ENCODE results near the gene COP1. TPM values are rescaled to one million over a fixed set of nuclear protein-coding genes. Genes with fewer than 3 reads are reported as not detected.

COP1 gene
- total RNA-seq, 6 donors from 2014 or later = 40.4 to 113 (median 68.3) TPM

DNA sequence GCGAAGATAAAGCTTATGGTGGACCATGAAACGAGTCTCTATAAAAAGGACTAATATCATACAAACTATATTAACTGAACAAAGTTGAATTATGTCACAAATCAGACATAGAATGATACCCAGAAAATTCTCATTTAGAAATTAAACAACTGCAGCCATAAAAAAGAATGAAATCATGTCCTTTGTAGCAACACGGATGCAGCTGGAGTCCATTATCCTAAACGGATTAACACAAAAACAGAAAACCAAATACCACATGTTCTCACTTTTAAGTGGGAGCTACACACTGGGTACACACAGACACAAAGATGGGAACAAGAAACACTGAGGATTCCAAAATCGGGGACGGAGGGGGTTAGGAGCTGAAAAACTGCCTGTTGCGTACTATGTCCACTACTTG lies 11.5 kb downstream of the COP1 start:
- Histone ChIP-seq H3K4me1 (peaks cover 0 to 21% (median 9%) of the 10 kb centered on the region in 4 donors), H3K9me3 (no peaks in the 10 kb centered on the region), H3K36me3 (no peaks in the 10 kb centered on the region), H3K27me3 (no peaks in the 10 kb centered on the region), H3K4me3 (no peak overlapping the region), H3K27ac (no peak overlapping the region)
- TF ChIP-seq CTCF (IDR thresholded peaks at IDR 0.05) (no peak), EP300 (IDR thresholded peaks at IDR 0.05) (no peak), POLR2A (IDR thresholded peaks at IDR 0.05) (no peak), POLR2AphosphoS5 (IDR thresholded peaks at IDR 0.05) (no peak)
- no peak for ATAC-seq (ENCODE audit: low FRiP score in 2 of 2)
- 85 to 90% methylated on average over 7 of the region's 7 CpGs for WGBS, 2 donors
- DNase-seq = no peak

DNA sequence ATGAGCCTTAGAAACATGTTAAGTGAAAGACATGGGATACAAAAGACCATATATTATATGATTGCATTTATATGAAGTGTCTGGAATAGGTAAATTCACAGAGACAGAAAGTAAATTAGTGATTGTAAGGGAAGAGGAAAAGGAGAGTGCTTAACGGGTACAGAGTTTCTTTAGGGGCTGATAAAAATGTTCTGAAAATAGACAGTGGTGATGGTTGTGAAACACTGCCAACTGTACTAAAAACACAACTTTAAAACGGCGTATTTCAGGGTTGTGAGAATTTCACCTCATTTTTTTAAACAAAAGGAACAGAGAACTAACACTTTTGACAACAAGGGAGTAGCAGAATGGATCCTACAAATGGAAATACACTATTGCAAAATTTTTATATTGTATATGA lies 13.4 kb downstream of the COP1 start:
- Histone ChIP-seq H3K27ac (no peak overlapping the region), H3K4me3 (no peak overlapping the region), H3K9me3 (no peaks in the 10 kb centered on the region), H3K27me3 (no peaks in the 10 kb centered on the region), H3K4me1 (peaks cover 0 to 12% (median 9%) of the 10 kb centered on the region in 4 donors), H3K36me3 (no peaks in the 10 kb centered on the region)
- ATAC-seq (ENCODE audit: low FRiP score in 2 of 2) (no peak), DNase-seq (no peak)
- 49 to 77% methylated on average over 3 of the region's 3 CpGs for WGBS, 2 donors
- TF ChIP-seq POLR2A (IDR thresholded peaks at IDR 0.05) = no peak
- TF ChIP-seq EP300 (IDR thresholded peaks at IDR 0.05) = no peak
- TF ChIP-seq POLR2AphosphoS5 (IDR thresholded peaks at IDR 0.05) = no peak
- no peak for TF ChIP-seq CTCF (IDR thresholded peaks at IDR 0.05)

DNA sequence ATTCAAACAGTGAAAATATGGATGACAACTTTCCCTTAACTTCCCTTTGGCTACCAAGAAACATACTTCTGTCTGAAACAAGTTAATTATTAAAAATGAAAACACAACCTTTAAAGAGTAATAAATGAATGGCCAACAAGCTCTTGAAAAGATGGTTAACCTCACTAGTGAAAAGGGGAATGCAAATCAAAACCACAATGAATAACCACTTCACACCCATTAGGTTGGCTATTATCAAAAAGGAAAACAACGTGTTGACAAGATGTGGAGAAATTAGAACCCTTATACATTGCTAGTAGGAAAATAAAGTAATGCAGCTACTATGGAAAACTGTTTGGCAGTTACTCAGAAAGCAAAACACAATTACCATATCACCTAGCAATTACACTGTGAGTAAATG lies 14.1 kb downstream of the COP1 start:
- ATAC-seq (ENCODE audit: low FRiP score in 2 of 2) (no peak), DNase-seq (no peak)
- H3K4me3 ChIP-seq = no peak overlapping the region
- WGBS, 2 donors = 46 to 51% methylated on average over 1 of the region's 1 CpG
- H3K27ac ChIP-seq = no peak overlapping the region
- H3K27me3 ChIP-seq = no peaks in the 10 kb centered on the region
- no peaks in the 10 kb centered on the region for H3K9me3 ChIP-seq
- no peaks in the 10 kb centered on the region for H3K36me3 ChIP-seq
- H3K4me1 ChIP-seq = peaks cover 0 to 12% (median 8%) of the 10 kb centered on the region in 4 donors
- TF ChIP-seq CTCF (IDR thresholded peaks at IDR 0.05) (no peak), EP300 (IDR thresholded peaks at IDR 0.05) (no peak), POLR2A (IDR thresholded peaks at IDR 0.05) (no peak), POLR2AphosphoS5 (IDR thresholded peaks at IDR 0.05) (no peak)

DNA sequence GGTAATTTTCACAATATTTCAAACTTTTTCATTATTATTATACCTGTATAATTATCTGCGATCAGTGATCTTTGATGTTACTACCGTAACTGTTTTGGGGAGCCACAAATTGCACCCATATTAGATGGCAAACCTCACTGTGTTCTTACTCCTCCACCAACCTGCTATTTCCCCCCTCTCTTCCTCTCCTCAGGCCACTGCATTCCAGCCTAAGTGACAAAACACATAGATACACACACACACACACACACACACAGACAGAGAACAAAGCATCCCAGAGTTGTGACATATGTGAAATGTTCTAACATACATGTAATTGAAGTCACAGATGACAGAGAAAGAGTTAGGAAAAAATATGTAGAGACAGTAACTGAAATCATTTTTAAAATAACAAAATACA lies 18.5 kb downstream of the COP1 start:
- 98 to 100% methylated on average over 2 of the region's 2 CpGs for WGBS, 2 donors
- no peaks in the 10 kb centered on the region for H3K9me3 ChIP-seq
- no peak overlapping the region for H3K4me3 ChIP-seq
- no peak for DNase-seq
- H3K36me3 ChIP-seq = no peaks in the 10 kb centered on the region
- no peaks in the 10 kb centered on the region for H3K27me3 ChIP-seq
- no peak overlapping the region for H3K27ac ChIP-seq
- TF ChIP-seq POLR2A (IDR thresholded peaks at IDR 0.05) = no peak
- peaks cover 0 to 15% (median 9%) of the 10 kb centered on the region in 4 donors for H3K4me1 ChIP-seq
- no peak for ATAC-seq (ENCODE audit: low FRiP score in 2 of 2)

DNA sequence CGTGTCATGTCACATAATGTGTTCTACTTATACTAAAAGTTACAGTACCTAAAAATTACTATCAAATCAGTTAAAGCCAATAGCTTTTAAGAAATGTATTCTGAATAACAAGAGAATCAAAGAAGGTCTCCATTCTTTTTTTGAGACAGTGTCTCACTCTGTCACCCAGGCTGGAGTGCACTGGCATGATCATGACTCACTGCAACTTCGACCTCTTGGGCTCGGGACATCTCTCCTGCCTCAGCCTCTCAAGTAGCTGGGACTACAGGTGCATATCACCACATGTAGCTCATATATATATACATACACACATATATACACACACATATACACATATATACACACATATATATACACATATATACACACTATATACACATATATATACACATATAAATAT lies 20.1 kb downstream of the COP1 start:
- Histone ChIP-seq H3K4me3 (no peak overlapping the region), H3K36me3 (no peaks in the 10 kb centered on the region), H3K27me3 (no peaks in the 10 kb centered on the region), H3K4me1 (peaks cover 0 to 22% (median 10%) of the 10 kb centered on the region in 4 donors), H3K9me3 (no peaks in the 10 kb centered on the region), H3K27ac (no peak overlapping the region)
- 81 to 88% methylated on average over 3 of the region's 3 CpGs for WGBS, 2 donors
- ATAC-seq (ENCODE audit: low FRiP score in 2 of 2) (no peak), DNase-seq (no peak)
- TF ChIP-seq POLR2AphosphoS5 (IDR thresholded peaks at IDR 0.05) (no peak), EP300 (IDR thresholded peaks at IDR 0.05) (no peak), CTCF (IDR thresholded peaks at IDR 0.05) (no peak)

All from upper lobe of left lung (tissue), 6 donors.